GM21390 (cell line): ENCODE results near the gene MAN2B2.

Experiments
- ATAC-seq: cut with Tn5 transposase; IDR thresholded peaks from one replicate; pipeline ENCODE4 v1.9.1; 2021; ENCODE audit not compliant: unreplicated experiment

Gene MAN2B2

GRCh38 chr4:6592804-6593563 is 18.0 kb downstream of the MAN2B2 start:
- ATAC-seq: no peak

GRCh38 chr4:6594341-6594740 is 19.4 kb downstream of the MAN2B2 start:
- ATAC-seq: no peak

GRCh38 chr4:6594826-6595355 is 19.9 kb downstream of the MAN2B2 start:
- ATAC-seq: no peak

- ATAC-seq: no peak
These were observed 21.0 kb downstream of the MAN2B2 start for GRCh38 chr4:6595897-6596537.

GRCh38 chr4:6596948-6597347 is 22.0 kb downstream of the MAN2B2 start:
- ATAC-seq: no peak

- ATAC-seq: no peak
These were observed 23.1 kb downstream of the MAN2B2 start for GRCh38 chr4:6598127-6598526.

- no peak for ATAC-seq
These were observed 23.7 kb downstream of the MAN2B2 start for GRCh38 chr4:6598641-6599040.

GRCh38 chr4:6601661-6602250 is 26.8 kb downstream of the MAN2B2 start:
- ATAC-seq: no peak

GRCh38 chr4:6602289-6602688 is 27.3 kb downstream of the MAN2B2 start:
- ATAC-seq: no peak

GRCh38 chr4:6603128-6603527 is 28.1 kb downstream of the MAN2B2 start:
- ATAC-seq: no peak

GRCh38 chr4:6605114-6605513 is 30.1 kb downstream of the MAN2B2 start:
- no peak for ATAC-seq

- ATAC-seq: no peak
These were observed 30.6 kb downstream of the MAN2B2 start for GRCh38 chr4:6605605-6606004.

- no peak for ATAC-seq
These were observed 31.7 kb downstream of the MAN2B2 start for GRCh38 chr4:6606465-6607235.

- ATAC-seq: no peak
These were observed 32.5 kb downstream of the MAN2B2 start for GRCh38 chr4:6607368-6608055.

- ATAC-seq: no peak
These were observed 33.9 kb downstream of the MAN2B2 start for GRCh38 chr4:6608758-6609414.

GRCh38 chr4:6609415-6610079 is 34.6 kb downstream of the MAN2B2 start:
- no peak for ATAC-seq

- no peak for ATAC-seq
These were observed 36.0 kb downstream of the MAN2B2 start for GRCh38 chr4:6610856-6611430.

- no peak for ATAC-seq
These were observed 38.1 kb downstream of the MAN2B2 start for GRCh38 chr4:6612961-6613675.
